Thyroid gland (tissue), 4 donors: ENCODE measurements around the gene OGA.
A peak's percentile ranks its signal among the peaks of the same experiment; 100 is the strongest.

Experiments used
- POLR2A ChIP-seq, 2 donors: fragments of 450-650 bp; IDR thresholded peaks; one replicate each; pipeline ENCODE4 v1.6.1; 2017; ENCODE audit warnings: antibody characterized with exemption in 2 of 2, mild to moderate bottlenecking in 2 of 2, moderate library complexity in 1 of 2
- TF ChIP-seq, protein P1 (sequence below), 6 experiments: fragments of 200-600 bp in 3 of 6; fragments of 450-650 bp in 3 of 6; sonication (generic) in 3 of 6; IDR thresholded peaks; one replicate each; pipeline ENCODE4 v1.5.1; 2016 to 2019; ENCODE audit warnings: antibody characterized with exemption in 6 of 6, mild to moderate bottlenecking in 2 of 6, inconsistent platforms in 1 of 6, moderate library complexity in 1 of 6

DNA sequence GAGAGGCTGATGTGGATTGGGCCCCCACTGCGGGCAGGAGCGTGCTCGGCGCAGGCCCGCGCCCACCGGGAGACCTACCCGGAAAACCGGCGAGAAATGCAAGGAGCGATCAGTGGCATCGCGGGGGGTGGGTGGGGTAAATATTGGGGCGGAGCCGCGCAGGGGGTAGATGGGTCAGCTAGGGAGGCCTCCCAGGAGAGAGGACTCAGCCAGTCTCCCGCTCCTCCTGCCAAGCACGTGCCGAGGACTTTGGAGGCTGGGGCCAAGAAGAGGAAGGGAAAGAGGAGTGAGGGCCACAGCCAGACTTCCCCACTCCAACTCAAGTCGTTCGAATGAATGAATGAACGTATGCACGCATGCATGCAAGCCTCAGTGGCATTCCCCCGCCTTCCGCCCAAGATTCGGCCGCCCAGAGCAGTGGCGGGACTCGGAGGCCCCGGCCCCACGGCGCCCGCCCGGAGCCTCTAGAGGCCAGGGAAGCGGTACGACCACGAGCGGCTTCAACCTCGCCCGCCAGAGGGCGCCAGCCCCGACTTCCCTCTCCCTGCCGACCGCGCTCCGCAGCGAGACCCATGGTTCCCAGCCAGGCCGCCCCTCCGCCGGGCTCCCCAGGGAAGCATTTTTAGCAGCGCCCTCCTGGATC lies 38.6 kb downstream of the OGA start:
- TF ChIP-seq, protein P1, sequence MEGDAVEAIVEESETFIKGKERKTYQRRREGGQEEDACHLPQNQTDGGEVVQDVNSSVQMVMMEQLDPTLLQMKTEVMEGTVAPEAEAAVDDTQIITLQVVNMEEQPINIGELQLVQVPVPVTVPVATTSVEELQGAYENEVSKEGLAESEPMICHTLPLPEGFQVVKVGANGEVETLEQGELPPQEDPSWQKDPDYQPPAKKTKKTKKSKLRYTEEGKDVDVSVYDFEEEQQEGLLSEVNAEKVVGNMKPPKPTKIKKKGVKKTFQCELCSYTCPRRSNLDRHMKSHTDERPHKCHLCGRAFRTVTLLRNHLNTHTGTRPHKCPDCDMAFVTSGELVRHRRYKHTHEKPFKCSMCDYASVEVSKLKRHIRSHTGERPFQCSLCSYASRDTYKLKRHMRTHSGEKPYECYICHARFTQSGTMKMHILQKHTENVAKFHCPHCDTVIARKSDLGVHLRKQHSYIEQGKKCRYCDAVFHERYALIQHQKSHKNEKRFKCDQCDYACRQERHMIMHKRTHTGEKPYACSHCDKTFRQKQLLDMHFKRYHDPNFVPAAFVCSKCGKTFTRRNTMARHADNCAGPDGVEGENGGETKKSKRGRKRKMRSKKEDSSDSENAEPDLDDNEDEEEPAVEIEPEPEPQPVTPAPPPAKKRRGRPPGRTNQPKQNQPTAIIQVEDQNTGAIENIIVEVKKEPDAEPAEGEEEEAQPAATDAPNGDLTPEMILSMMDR (IDR thresholded peaks at IDR 0.05): peak; percentile 47 to 85 (median 60)
- TF ChIP-seq POLR2A (IDR thresholded peaks at IDR 0.05): no peak
